IMR-90 (cell line): ENCODE data around the gene ZNF726. TPM values are rescaled to one million over a fixed set of nuclear protein-coding genes. Genes with fewer than 3 reads are reported as not detected.
"Not testable (repeated sequence)": the region's sequence is repeated elsewhere in the genome, so short reads cannot be mapped to it uniquely, and the experiment has no call there.

Experiments used
- ATAC-seq: fragments of 200-7000 bp; cut with Tn5 transposase; 2 replicates; pipeline ENCODE4 v1.9.1; 2020; ENCODE audit warnings: low read depth, mild to moderate bottlenecking, moderate library complexity
- BruUV-seq: library from RNA; stranded (reverse); fragments of 400-500 nt; replicated peaks from 2 replicates; lab custom pipeline; 2021; lab: Mats Ljungman, UMichigan
- CTCF ChIA-PET: fragments of 300-600 bp; formaldehyde crosslinking; extraction: SDS; loops from one replicate; lab custom pipeline; 2021; ENCODE audit warnings: antibody characterized with exemption; lab: Yijun Ruan, JAX
- POLR2A ChIA-PET: fragments of 300-600 bp; sonication (Branson Sonifier 250); formaldehyde crosslinking; loops from one replicate; lab custom pipeline; 2022; ENCODE audit warnings: antibody characterized with exemption; ENCODE audit not compliant: unreplicated experiment; lab: Charles Lee
- DNase-seq: peaks from one replicate; pipeline ENCODE4 v3.0.0; 2013
- H2AFZ ChIP-seq: replicated peaks from 2 replicates; pipeline ENCODE3; 2013; ENCODE audit warnings: low read length, mild to moderate bottlenecking; ENCODE audit not compliant: poor library complexity
- H2AK5ac ChIP-seq: 2 replicates; pipeline ENCODE4 v1.6.1; 2013; ENCODE audit warnings: low read depth, low read length, inconsistent platforms
- H2AK9ac ChIP-seq: replicated peaks from 2 replicates; pipeline ENCODE3; 2013; ENCODE audit warnings: mild to moderate bottlenecking, low read depth, low read length, moderate library complexity; ENCODE audit not compliant: poor library complexity
- H2BK120ac ChIP-seq: 2 replicates; pipeline ENCODE4 v1.6.1; 2013; ENCODE audit warnings: low read depth, low read length, inconsistent platforms
- H2BK15ac ChIP-seq: 3 replicates; pipeline ENCODE4 v1.6.1; 2013; ENCODE audit warnings: low read depth, low read length, inconsistent platforms
- H2BK20ac ChIP-seq: 2 replicates; pipeline ENCODE4 v1.6.1; 2013; ENCODE audit warnings: low read depth, mild to moderate bottlenecking, inconsistent platforms, low read length, moderate library complexity
- H2BK5ac ChIP-seq: 2 replicates; pipeline ENCODE4 v1.6.1; 2013; ENCODE audit warnings: mild to moderate bottlenecking, low read depth, low read length, inconsistent platforms; ENCODE audit not compliant: poor library complexity, severe bottlenecking
- H3K14ac ChIP-seq: replicated peaks from 2 replicates; pipeline ENCODE4 v1.6.1; 2013; ENCODE audit warnings: low read depth, low read length, inconsistent platforms
- H3K18ac ChIP-seq: 2 replicates; pipeline ENCODE4 v1.6.1; 2013; ENCODE audit warnings: low read depth, low read length, control low read depth
- H3K23ac ChIP-seq: 2 replicates; pipeline ENCODE4 v1.6.1; 2013; ENCODE audit warnings: low read depth, low read length, inconsistent platforms
- H3K27ac ChIP-seq: 2 replicates; pipeline ENCODE4 v1.5.1; 2013; ENCODE audit warnings: mild to moderate bottlenecking, control low read depth, low read length; ENCODE audit not compliant: insufficient read depth
- H3K27me3 ChIP-seq: 2 replicates; pipeline ENCODE4 v1.6.1; 2013; ENCODE audit warnings: low read length; ENCODE audit not compliant: control insufficient read depth, insufficient read depth
- H3K36me3 ChIP-seq: 2 replicates; pipeline ENCODE4 v1.6.1; 2013; ENCODE audit warnings: low read length, mixed read lengths; ENCODE audit not compliant: control insufficient read depth, insufficient read depth
- H3K4ac ChIP-seq: 2 replicates; pipeline ENCODE4 v1.6.1; 2013; ENCODE audit warnings: low read depth, low read length, inconsistent platforms
- H3K4me1 ChIP-seq: 2 replicates; pipeline ENCODE4 v1.6.1; 2013; ENCODE audit warnings: low read length, mixed read lengths; ENCODE audit not compliant: control insufficient read depth, insufficient read depth
- H3K4me2 ChIP-seq: 2 replicates; pipeline ENCODE4 v1.6.1; 2013; ENCODE audit warnings: low read depth, mild to moderate bottlenecking, control low read depth, low read length, moderate library complexity
- H3K4me3 ChIP-seq: 2 replicates; pipeline ENCODE4 v1.5.1; 2013; ENCODE audit warnings: low read depth, mild to moderate bottlenecking, control low read depth, low read length, moderate library complexity; ENCODE audit not compliant: insufficient read depth
- H3K56ac ChIP-seq: 2 replicates; pipeline ENCODE4 v1.6.1; 2013; ENCODE audit warnings: low read length, inconsistent platforms; ENCODE audit not compliant: insufficient read depth; ENCODE audit errors: extremely low read depth
- H3K79me1 ChIP-seq, 2 experiments: 2 replicates each; pipeline ENCODE4 v1.6.1; 2013; ENCODE audit warnings: low read length in 2 of 2, inconsistent platforms in 1 of 2, low read depth in 1 of 2
- H3K9ac ChIP-seq: 2 replicates; pipeline ENCODE4 v1.6.1; 2013; ENCODE audit warnings: low read depth, low read length, control low read depth
- H3K9me1 ChIP-seq: 2 replicates; pipeline ENCODE4 v1.6.1; 2013; ENCODE audit warnings: low read length, inconsistent platforms; ENCODE audit not compliant: insufficient read depth
- H3K9me3 ChIP-seq: 2 replicates; pipeline ENCODE4 v1.6.1; 2013; ENCODE audit warnings: low read length; ENCODE audit not compliant: control insufficient read depth, insufficient read depth
- H4K20me1 ChIP-seq: 2 replicates; pipeline ENCODE4 v1.6.1; 2013; ENCODE audit warnings: low read length, inconsistent platforms; ENCODE audit not compliant: insufficient read depth
- H4K5ac ChIP-seq: 2 replicates; pipeline ENCODE4 v1.6.1; 2013; ENCODE audit warnings: mild to moderate bottlenecking, low read depth, low read length, control low read depth
- H4K8ac ChIP-seq, 2 experiments: 2 replicates each; pipeline ENCODE4 v1.6.1; 2013; ENCODE audit warnings: low read depth in 2 of 2, low read length in 2 of 2, control low read depth in 1 of 2, inconsistent platforms in 1 of 2
- H4K91ac ChIP-seq: 2 replicates; pipeline ENCODE4 v1.6.1; 2013; ENCODE audit warnings: low read depth, low read length, inconsistent platforms; ENCODE audit not compliant: insufficient read depth
- WGBS, 2 experiments: methylation state at CpG; one replicate each; pipeline versions ENCODE4 v1.1.5 to v1.1.7; 2013; ENCODE audit warnings: missing lambda C conversion rate in 2 of 2; ENCODE audit not compliant: insufficient read length in 1 of 2; ENCODE audit errors: extremely low coverage in 2 of 2; 5-methylcytosine and 5-hydroxymethylcytosine counted together
- dilution Hi-C: fragments of 300-500 bp; cut with HindIII; formaldehyde crosslinking; loops from one replicate; pipeline ENCODE4 v1.14.3; 2018; ENCODE audit warnings: low sequenced_read_pairs; ENCODE audit not compliant: unreplicated experiment
- in situ Hi-C: fragments of 300-500 bp; cut with MboI; formaldehyde crosslinking; loops from 3 replicates; pipeline ENCODE4 v1.14.3; 2019; ENCODE audit warnings: low sequenced_read_pairs, inconsistent platforms, mixed read lengths
- intact Hi-C: fragments of 100-400 bp; cut with micrococcal nuclease; formaldehyde crosslinking; loops from 2 replicates; pipeline ENCODE4 v1.10.0; 2022
- polyA plus RNA-seq, 3 experiments: library from polyadenylated mRNA; depleted of rRNA; stranded (reverse); fragments of >200 nt; gene quantifications; 2 replicates each; pipeline ENCODE4 v1.2.3, GENCODE V29; 2012; ENCODE audit warnings: low replicate concordance in 1 of 3
- total RNA-seq: library from RNA; depleted of rRNA; stranded (reverse); fragments of >200 nt; gene quantifications from 2 replicates; pipeline ENCODE4 v1.2.3, GENCODE V29; 2012

ZNF726 gene
- total and polyA plus RNA-seq, 2 of the 4 experiments (the other 2 are of a cell fraction) = 1.2 to 2.0 TPM

DNA sequence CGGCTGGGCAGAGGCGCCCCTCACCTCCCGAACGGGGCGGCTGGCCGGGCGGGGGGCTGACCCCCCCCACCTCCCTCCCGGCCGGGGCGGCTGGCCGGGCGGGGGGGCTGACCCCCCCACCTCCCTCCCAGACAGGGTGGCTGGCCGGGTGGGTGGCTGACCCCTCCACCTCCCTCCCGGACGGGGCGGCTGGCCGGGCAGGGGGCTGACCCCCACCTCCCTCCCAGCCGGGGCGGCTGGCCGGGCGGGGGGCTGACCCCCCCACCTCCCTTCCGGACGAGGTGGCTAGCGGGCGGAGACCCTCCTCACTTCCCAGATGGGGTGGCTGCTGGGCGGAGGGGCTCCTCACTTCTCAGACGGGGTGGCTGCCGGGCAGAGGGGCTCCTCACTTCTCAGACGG is 22.3 kb downstream of the ZNF726 start:
- H4K8ac ChIP-seq, ATAC-seq, H3K9me3 ChIP-seq, CTCF ChIA-PET, H3K79me1 ChIP-seq, in situ Hi-C loops, H2BK20ac ChIP-seq, H3K4ac ChIP-seq, H2AK5ac ChIP-seq, H3K14ac ChIP-seq, H4K20me1 ChIP-seq, H2BK15ac ChIP-seq, H2AFZ ChIP-seq, H2AK9ac ChIP-seq, H3K23ac ChIP-seq, dilution Hi-C loops, H3K9ac ChIP-seq, H2BK5ac ChIP-seq, H3K4me1 ChIP-seq, intact Hi-C loops, H3K27me3 ChIP-seq, H3K18ac ChIP-seq, H3K4me2 ChIP-seq, H3K4me3 ChIP-seq, H3K27ac ChIP-seq, H3K9me1 ChIP-seq, H4K91ac ChIP-seq, DNase-seq, POLR2A ChIA-PET, H3K56ac ChIP-seq, H2BK120ac ChIP-seq, H3K36me3 ChIP-seq, BruUV-seq, H4K5ac ChIP-seq: not testable (repeated sequence)
- 90% methylated on average over 2 of the region's 29 CpGs; no CpG with 5 or more reads in 1 of the 2 experiments for WGBS, 2 experiments
